GM12865 (cell line): ENCODE data around the gene COL20A1.
"Not testable (repeated sequence)": the region's sequence is repeated elsewhere in the genome, so short reads cannot be mapped to it uniquely, and the experiment has no call there.

Experiments
- DNase-seq: peaks from one replicate; pipeline ENCODE4 v3.0.0; 2010; ENCODE audit warnings: low read depth
- H3K4me3 ChIP-seq: 2 replicates; pipeline ENCODE4 v1.5.1; 2011; ENCODE audit warnings: mild to moderate bottlenecking, low read depth, low read length, control low read depth
- CTCF ChIP-seq: IDR thresholded peaks from 2 replicates; pipeline ENCODE4 v1.5.1; 2011; ENCODE audit warnings: low read length, control low read depth, low read depth, inconsistent platforms; ENCODE audit not compliant: insufficient read depth; ENCODE audit errors: missing control alignments

The COL20A1 gene

GRCh38 chr20:63249891-63250290, 43.1 kb upstream of the COL20A1 start:
- no peak for TF ChIP-seq CTCF
- H3K4me3 ChIP-seq: no peak overlapping the region
- DNase-seq: no peak

- not testable (repeated sequence) for H3K4me3 ChIP-seq, DNase-seq
- TF ChIP-seq CTCF: peak; percentile 10
Measured at GRCh38 chr20:63251350-63251749, 41.6 kb upstream of the COL20A1 start.

GRCh38 chr20:63252284-63252711, 40.7 kb upstream of the COL20A1 start:
- no peak for TF ChIP-seq CTCF
- no peak for DNase-seq
- H3K4me3 ChIP-seq: no peak overlapping the region

GRCh38 chr20:63253065-63253437, 39.9 kb upstream of the COL20A1 start:
- no peak overlapping the region for H3K4me3 ChIP-seq
- no peak for TF ChIP-seq CTCF
- DNase-seq: no peak

- no peak for DNase-seq
- no peak overlapping the region for H3K4me3 ChIP-seq
- no peak for TF ChIP-seq CTCF
Measured at GRCh38 chr20:63253438-63254231, 39.4 kb upstream of the COL20A1 start.

- no peak for TF ChIP-seq CTCF
- DNase-seq: no peak
- no peak within 1 kb of the TSS for H3K4me3 ChIP-seq
Measured at GRCh38 chr20:63254232-63254605, 38.8 kb upstream of the COL20A1 start, which contains the start of gene NKAIN4. NKAIN4 (minus strand) TSS chr20:63254463; CDS start chr20:63254450, 13 bp downstream.
